Smooth muscle cell (in vitro differentiated cells): ENCODE results near the gene NFILZ. TPM values are rescaled to one million over a fixed set of nuclear protein-coding genes. Genes with fewer than 3 reads are reported as not detected.
"Not testable (repeated sequence)": the region's sequence is repeated elsewhere in the genome, so short reads cannot be mapped to it uniquely, and the experiment has no call there.

Experiments used
- DNase-seq: peaks from one replicate; lab custom pipeline; 2025; ENCODE audit not compliant: unreplicated experiment; lab: John Stamatoyannopoulos, UW
- H2AFZ ChIP-seq: fragments of 200-600 bp; sonication (generic); 2 replicates; pipeline ENCODE4 v1.6.0; 2016; ENCODE audit warnings: antibody characterized with exemption, low read depth, mild to moderate bottlenecking
- H3F3A ChIP-seq: fragments of 200-600 bp; sonication (generic); 2 replicates; pipeline ENCODE4 v1.6.0; 2017; ENCODE audit warnings: antibody characterized with exemption, low read depth
- H3K27ac ChIP-seq: fragments of 200-600 bp; sonication (generic); 2 replicates; pipeline ENCODE4 v1.5.1; 2016; ENCODE audit warnings: low read depth, mild to moderate bottlenecking
- H3K27me3 ChIP-seq: fragments of 200-600 bp; sonication (generic); 2 replicates; pipeline ENCODE4 v1.6.1; 2016; ENCODE audit warnings: low read depth, mild to moderate bottlenecking
- H3K36me3 ChIP-seq: fragments of 200-600 bp; sonication (generic); 2 replicates; pipeline ENCODE4 v1.5.1; 2016; ENCODE audit warnings: low read depth
- H3K4me1 ChIP-seq: fragments of 200-600 bp; sonication (generic); 2 replicates; pipeline ENCODE4 v1.5.1; 2016; ENCODE audit warnings: low read depth
- H3K4me2 ChIP-seq: fragments of 200-600 bp; sonication (generic); 2 replicates; pipeline ENCODE4 v1.6.0; 2016; ENCODE audit warnings: mild to moderate bottlenecking
- H3K4me3 ChIP-seq: fragments of 200-600 bp; sonication (generic); 2 replicates; pipeline ENCODE4 v1.5.1; 2016; ENCODE audit warnings: mild to moderate bottlenecking
- H3K79me2 ChIP-seq: fragments of 200-600 bp; sonication (generic); 2 replicates; pipeline ENCODE4 v1.6.0; 2016; ENCODE audit warnings: low read depth, mild to moderate bottlenecking
- H3K9ac ChIP-seq: fragments of 200-600 bp; sonication (generic); 2 replicates; pipeline ENCODE4 v1.6.0; 2016; ENCODE audit warnings: low read depth
- H3K9me3 ChIP-seq: fragments of 200-600 bp; sonication (generic); replicated peaks from 2 replicates; pipeline ENCODE4 v1.5.1; 2016; ENCODE audit warnings: low read depth
- H4K20me1 ChIP-seq: fragments of 200-600 bp; sonication (generic); 2 replicates; pipeline ENCODE4 v1.6.0; 2016; ENCODE audit warnings: low read depth
- WGBS: methylation state at CpG from one replicate; pipeline ENCODE4 v1.1.7; 2016; ENCODE audit warnings: low lambda C conversion rate; 5-methylcytosine and 5-hydroxymethylcytosine counted together
- polyA plus RNA-seq: library from polyadenylated mRNA; unstranded; fragments of >200 nt; fragmentation: Nextera tagmentation; extraction: Ambion mirVana; gene quantifications from 2 replicates; pipeline ENCODE4 v1.2.1, GENCODE V29; 2016
- total RNA-seq: library from RNA; depleted of rRNA; stranded (reverse); fragments of >200 nt; gene quantifications from 2 replicates; pipeline ENCODE4 v1.2.3, GENCODE V29; 2014
- TF ChIP-seq, protein P1 (sequence below): fragments of 200-600 bp; sonication (generic); IDR thresholded peaks from 2 replicates; pipeline ENCODE4 v1.5.1; 2017; ENCODE audit warnings: borderline replicate concordance, mild to moderate bottlenecking, antibody characterized with exemption; ENCODE audit not compliant: insufficient read depth, poor library complexity, severe bottlenecking

Gene NFILZ
- total and polyA plus RNA-seq, 2 experiments from 2014 or later: not detected

DNA sequence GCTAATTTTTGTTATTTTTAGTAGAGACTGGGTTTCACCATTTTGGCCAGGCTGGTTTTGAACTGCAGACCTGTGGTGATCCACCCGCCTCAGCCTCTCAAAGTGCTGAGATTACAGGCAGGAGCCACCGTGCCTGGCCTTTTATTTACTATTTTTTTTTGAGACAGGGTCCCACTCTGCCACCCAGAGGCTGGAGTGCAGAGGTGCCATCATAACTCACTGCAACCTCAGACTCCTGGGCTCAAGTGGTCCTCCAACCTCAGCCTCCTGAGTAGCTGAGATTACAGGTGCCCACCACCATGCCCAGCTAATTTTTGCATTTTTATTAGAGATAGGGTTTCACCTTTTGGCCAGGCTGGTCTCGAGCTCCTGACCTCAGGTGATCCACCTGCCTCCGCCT is 7.5 kb upstream of the NFILZ start:
- 48% methylated on average over 4 of the region's 4 CpGs for WGBS

DNA sequence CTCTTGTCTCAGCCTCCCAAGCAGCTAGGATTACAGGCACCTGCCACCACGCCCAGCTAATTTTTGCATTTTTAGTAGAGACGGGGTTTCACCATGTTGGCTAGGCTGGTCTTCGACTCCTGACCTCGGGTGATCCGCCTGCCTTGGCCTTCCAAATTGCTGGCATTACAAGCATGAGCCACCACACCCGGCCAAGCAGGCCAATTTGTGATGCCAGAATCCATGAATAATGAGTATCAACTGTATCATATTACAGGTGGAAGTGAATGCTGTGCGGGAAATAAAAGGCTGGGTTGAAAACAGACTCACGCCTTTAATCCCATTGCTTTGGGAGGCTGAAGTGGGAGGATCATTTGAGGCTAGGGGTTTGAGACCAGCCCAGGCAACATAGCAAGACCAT is 3.6 kb upstream of the NFILZ start:
- no peaks in the 10 kb centered on the region for H3K9me3 ChIP-seq
- no peaks in the 10 kb centered on the region for H3K27me3 ChIP-seq
- no peak overlapping the region for H3K9ac ChIP-seq
- WGBS: 91% methylated on average over 8 of the region's 8 CpGs
- H3K27ac ChIP-seq: no peak overlapping the region
- H2AFZ ChIP-seq: no peak overlapping the region
- DNase-seq: no peak
- peaks cover 14% of the 10 kb centered on the region for H3K4me1 ChIP-seq
- TF ChIP-seq, protein P1, sequence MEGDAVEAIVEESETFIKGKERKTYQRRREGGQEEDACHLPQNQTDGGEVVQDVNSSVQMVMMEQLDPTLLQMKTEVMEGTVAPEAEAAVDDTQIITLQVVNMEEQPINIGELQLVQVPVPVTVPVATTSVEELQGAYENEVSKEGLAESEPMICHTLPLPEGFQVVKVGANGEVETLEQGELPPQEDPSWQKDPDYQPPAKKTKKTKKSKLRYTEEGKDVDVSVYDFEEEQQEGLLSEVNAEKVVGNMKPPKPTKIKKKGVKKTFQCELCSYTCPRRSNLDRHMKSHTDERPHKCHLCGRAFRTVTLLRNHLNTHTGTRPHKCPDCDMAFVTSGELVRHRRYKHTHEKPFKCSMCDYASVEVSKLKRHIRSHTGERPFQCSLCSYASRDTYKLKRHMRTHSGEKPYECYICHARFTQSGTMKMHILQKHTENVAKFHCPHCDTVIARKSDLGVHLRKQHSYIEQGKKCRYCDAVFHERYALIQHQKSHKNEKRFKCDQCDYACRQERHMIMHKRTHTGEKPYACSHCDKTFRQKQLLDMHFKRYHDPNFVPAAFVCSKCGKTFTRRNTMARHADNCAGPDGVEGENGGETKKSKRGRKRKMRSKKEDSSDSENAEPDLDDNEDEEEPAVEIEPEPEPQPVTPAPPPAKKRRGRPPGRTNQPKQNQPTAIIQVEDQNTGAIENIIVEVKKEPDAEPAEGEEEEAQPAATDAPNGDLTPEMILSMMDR: no peak
- no peaks in the 10 kb centered on the region for H4K20me1 ChIP-seq
- H3K4me3 ChIP-seq: no peak overlapping the region
- H3K4me2 ChIP-seq: no peak overlapping the region
- no peaks in the 10 kb centered on the region for H3K36me3 ChIP-seq
- no peaks in the 10 kb centered on the region for H3K79me2 ChIP-seq
- no peaks in the 10 kb centered on the region for H3F3A ChIP-seq

More for the DNA sequence above, 7.5 kb upstream of the NFILZ start:
- not testable (repeated sequence) for H3K27ac ChIP-seq, H3K79me2 ChIP-seq, H3F3A ChIP-seq, H3K9ac ChIP-seq, H3K4me3 ChIP-seq, H3K4me2 ChIP-seq, DNase-seq, H3K4me1 ChIP-seq, H4K20me1 ChIP-seq, H2AFZ ChIP-seq, H3K27me3 ChIP-seq, H3K9me3 ChIP-seq, H3K36me3 ChIP-seq
- TF ChIP-seq, protein P1: peak; percentile 10

DNA sequence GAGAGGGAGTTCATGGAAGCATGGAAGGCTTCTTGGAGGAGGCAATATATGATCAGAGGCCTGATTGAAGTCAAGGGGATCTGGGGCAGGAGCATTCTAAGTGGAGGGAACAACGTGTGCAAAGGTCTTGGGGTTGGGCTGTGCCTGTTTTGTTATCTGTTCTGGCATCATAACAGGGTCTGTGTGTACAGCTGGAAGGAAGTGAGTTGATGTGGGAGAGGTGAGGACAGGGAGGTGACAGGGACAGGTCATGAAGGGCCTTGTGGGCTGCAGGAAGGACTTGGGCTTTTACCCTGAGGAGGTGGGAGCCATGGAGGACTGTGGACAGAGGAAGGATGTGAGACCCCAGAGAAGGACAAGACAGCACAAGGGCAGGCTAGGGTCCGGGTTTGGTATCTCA is 1.2 kb upstream of the NFILZ start:
- H3K27me3 ChIP-seq: no peaks in the 10 kb centered on the region
- WGBS: 77% methylated on average over 2 of the region's 2 CpGs
- no peak overlapping the region for H2AFZ ChIP-seq
- H3K27ac ChIP-seq: no peak overlapping the region
- H3F3A ChIP-seq: no peaks in the 10 kb centered on the region
- no peaks in the 10 kb centered on the region for H3K79me2 ChIP-seq
- no peak overlapping the region for H3K9ac ChIP-seq
- TF ChIP-seq, protein P1: no peak
- H4K20me1 ChIP-seq: no peaks in the 10 kb centered on the region
- no peak overlapping the region for H3K4me3 ChIP-seq
- no peaks in the 10 kb centered on the region for H3K36me3 ChIP-seq
- DNase-seq: no peak
- H3K9me3 ChIP-seq: no peaks in the 10 kb centered on the region
- peaks cover 14% of the 10 kb centered on the region for H3K4me1 ChIP-seq
- H3K4me2 ChIP-seq: no peak overlapping the region

DNA sequence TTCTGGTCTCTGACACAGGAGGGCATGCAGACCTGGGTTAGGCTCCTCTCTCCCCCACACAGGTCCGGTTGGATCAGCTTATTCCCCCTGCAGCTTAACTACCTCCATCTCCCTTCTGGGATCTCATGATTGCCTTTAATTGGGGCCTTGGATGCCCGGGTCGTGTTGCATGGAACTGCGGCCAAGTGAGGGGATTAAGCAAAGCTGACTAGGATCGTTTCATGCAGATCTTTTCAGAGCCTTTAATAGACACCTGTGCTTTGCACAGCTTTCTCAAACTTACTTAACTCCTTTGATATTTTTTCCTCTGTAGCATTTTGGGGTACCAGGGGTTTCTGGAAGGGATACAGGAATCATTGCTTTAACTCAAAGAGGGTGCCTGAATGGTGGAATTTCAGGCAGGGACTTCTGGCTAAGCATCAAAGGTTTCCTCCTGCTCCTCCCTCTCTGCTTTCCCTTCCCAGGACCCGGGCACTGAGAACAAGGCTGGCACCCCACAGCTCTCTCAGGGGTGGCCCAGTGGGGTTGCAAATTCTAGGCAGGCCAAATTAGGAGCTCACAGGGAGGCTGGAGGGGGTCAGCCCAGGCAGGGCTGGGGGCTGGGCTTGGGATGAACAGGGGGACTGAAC is 477 bp downstream of the NFILZ start:
- no peak overlapping the region for H3K9ac ChIP-seq
- 57% methylated on average over 6 of the region's 6 CpGs for WGBS
- H3K79me2 ChIP-seq: no peaks in the 10 kb centered on the region
- DNase-seq: no peak
- H3K4me2 ChIP-seq: no peak overlapping the region
- no peaks in the 10 kb centered on the region for H3K9me3 ChIP-seq
- TF ChIP-seq, protein P1: no peak
- H4K20me1 ChIP-seq: no peaks in the 10 kb centered on the region
- H3K4me1 ChIP-seq: peaks cover 14% of the 10 kb centered on the region
- no peak overlapping the region for H3K27ac ChIP-seq
- H3K27me3 ChIP-seq: no peaks in the 10 kb centered on the region
- no peaks in the 10 kb centered on the region for H3F3A ChIP-seq
- no peaks in the 10 kb centered on the region for H3K36me3 ChIP-seq
- no peak overlapping the region for H2AFZ ChIP-seq
- no peak overlapping the region for H3K4me3 ChIP-seq
